HG03521 (cell line): ENCODE results near the gene PYCR2.

Source experiments
- ATAC-seq: cut with Tn5 transposase; IDR thresholded peaks from one replicate; pipeline ENCODE4 v1.9.1; 2021; ENCODE audit warnings: mild to moderate bottlenecking, moderate library complexity; ENCODE audit not compliant: unreplicated experiment

PYCR2 gene

DNA sequence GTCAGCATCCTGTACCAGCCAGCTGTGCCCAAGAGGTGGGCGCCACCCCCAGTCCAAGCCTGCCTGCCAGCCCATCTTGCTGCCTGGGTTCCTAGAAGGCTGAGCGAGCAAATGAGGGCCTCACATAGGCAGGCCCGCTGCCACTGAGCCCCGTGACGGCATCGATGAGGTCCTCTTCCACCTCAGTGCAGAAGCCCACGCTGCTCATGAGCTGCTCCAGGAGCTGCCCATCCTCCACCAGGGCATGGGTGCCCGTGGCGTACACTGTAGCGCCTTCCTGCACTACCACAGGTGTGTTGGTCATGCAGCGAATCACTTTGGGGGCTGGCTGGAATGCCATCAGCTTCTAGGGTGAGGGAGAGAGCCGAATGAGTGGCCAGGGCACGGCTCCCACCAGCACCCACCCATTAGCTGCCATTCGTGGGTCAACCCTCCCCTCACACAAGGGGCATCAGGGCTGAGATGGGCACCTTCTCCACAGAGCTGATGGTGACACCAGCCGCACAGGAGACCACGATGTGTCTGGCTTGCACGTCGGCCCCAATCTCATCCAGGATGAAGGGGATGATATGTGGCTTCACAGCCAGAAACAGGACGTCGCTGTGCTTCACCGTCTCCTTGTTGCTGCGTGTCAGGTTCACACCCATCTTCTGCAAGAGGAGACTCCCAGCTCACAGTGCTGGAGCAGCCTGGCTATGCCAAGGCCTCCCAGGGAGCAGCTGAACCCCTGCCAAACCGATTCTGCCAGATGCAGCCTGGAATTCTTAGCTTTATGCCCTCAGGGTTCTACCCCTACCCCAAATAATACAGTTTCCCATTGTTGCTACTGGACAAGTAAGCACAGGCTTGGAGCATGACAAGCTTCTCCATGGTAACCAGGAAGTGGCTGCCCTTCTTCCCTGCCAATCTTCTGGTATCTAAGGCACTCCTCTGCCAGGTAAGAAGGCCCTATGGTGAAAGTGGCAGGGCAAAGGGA lies 2.0 kb downstream of the PYCR2 start:
- no peak for ATAC-seq

DNA sequence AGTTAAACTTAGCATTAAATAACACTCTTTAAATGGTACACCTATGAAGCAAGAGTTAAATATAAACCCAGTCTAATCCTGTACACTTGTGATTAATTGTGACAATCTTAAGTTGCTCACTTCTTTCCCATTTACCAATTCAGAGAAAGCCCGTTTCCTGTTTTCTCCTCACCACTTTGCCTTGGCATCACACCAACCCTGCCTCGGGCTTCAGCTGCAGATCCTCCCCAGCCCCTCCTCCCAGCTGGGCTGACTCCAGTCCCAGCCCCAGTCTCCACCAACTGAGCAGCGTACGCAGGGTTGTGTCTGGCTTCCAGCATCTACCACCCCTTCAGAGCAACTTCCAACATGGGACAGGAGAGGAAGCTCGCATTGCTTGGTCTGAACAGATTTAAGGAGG lies 4.1 kb downstream of the PYCR2 start:
- no peak for ATAC-seq

DNA sequence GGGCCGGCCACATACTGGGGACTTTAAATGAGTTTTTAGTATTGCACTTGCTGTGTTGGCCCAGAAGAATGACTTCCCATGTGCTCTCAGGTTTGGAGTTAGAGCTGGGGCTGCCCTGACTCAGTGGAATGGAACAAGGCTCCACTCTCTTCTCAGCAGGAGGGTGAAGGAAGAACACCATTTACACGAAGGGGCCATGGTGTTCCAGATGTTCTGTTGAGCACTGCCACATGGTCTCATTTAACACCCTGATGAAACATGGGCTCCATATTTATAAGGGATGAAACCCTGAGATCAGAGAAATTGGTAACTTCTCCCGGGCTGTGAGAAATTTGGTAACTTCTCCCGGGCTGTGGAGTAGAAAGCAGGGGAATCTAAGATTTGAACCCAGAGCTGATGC lies 5.8 kb downstream of the PYCR2 start:
- ATAC-seq = no peak

DNA sequence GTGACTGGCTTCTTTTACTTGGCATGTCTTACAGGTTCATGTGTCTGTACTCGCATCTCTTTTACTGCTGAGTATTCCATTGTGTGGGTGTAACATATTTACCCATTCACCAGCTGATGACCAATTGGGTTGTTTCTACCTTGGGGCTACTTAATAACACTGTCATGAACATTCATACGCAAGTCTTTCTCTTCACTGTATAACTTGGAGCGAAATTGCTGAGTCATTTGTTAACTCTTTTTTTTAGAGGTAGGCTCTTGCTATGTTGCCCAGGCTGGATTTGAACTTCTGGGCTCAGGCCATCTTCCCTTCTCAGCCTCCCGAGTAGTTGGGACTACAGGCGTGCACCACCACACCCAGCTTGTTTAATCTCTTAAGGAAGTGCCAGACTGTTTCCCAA lies 6.5 kb downstream of the PYCR2 start:
- ATAC-seq = no peak

DNA sequence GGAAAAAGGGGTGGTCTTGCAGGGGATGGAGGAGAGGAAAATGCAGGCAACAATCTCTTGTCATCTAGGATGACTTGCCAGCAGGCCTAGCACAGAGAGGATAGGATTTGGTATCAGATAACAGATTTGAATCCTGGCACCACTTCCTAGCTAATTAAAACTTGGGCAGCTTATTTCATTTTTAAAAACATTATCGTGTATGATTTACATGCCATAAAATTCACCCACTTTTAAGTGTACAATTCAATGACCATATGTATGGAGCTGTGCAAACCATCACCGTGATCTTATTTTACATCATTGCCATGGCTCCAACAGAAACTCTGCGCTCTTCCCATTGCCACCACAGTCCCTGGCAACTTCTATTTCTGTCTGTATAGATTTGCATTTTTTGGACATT lies 6.9 kb downstream of the PYCR2 start:
- ATAC-seq = no peak

DNA sequence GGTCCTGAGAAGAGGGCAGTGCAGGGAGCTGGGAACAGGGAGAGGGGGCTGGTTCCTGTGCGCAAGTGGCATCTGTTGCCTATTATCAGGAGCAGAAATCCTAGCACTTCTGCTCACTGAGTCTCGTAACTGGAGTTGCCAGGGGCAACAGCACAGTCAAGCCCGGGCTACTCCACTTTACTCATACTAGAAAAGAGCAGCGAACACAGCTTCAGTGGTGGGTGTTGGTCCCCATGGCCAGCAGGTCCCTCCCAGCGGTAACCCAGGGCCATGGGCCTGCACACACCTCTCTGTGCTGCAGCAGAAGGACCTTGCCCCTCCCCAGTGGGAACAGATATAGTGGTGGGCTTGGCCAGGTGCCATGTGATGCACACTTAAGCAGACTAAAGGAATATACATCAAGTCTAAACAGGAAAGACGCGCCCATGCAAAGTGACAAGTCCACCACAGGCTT lies 8.5 kb downstream of the PYCR2 start:
- no peak for ATAC-seq

DNA sequence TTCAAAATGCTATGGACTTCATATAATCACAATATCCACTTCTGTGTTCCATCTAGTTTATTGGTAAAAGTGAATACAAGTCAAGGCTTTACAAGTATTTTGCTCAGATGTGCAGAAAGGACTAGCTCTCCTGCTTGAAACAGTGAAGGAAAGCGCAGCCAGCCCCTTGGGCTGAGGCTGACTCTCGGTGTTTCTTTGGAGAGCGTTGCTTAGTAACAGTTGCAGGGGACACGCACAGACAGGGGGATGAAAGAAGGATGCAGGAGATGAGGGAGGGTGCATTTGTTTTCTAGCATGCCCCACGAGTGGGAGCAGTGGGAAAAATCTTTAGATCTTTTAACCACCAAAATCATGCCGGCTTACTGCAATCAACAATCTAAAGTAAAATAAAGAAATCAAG lies 9.1 kb downstream of the PYCR2 start:
- ATAC-seq = no peak

DNA sequence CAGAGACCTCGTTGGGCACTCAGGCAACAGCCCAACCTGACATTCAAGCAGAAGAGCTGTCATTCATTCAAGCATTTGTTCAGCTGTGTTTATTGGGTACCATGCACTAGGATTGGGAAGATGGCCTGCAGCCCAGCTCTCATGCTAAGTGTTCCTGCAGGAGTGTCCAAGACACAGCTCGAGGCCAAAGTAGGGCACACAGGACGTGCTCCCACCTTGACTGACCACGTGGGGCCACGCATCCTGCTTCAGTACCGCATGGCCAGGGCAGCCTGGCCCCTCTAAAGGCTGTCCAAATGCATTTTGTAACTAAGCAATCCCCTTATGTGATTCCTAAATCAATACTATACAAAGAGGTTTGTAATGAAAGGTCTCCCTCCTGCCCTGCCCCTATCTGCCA lies 9.7 kb downstream of the PYCR2 start:
- no peak for ATAC-seq

DNA sequence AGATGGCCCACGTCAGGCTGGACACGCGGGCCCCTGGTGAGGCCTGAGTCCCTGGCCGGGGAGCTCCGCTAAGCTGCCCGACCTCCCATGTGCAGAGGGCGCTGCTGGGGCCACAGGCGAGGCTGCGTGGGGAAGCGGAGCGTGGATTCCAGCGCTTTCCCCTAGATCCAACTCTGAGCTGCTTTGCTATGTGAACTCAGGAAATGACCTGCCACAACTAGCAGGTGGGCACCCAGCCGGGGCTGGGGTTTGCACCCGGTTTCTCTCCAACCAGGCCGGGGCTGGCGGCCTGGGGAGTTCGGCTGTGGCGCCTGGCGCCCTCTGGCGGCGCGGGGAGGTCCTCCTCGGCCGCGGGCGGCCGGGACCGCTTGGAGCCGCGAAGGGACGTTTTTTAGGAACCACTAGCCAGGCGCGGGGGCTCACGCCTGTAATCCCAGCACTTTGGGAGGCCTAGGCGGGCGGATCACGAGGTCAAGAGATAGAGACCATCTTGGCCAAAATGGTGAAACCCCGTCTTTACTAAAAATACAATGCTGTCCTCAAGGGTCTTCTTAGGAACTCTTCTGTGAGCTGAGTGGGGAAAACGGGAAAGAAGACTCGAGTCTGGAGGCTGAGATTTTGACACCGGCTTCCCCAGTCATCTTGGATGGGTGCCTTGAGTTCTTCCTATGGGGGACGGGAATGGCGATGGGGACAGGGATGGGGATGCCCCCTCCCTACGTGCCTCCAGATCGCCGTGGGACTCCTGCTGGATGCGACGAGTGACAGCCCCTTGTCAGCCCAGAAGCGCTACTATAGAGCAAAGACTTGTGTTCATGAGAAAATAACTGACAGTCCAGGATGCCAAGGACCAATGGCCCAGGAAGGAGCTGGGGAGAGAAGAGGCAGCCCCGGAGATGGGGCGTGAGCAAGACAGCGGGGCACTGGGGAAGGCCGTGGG lies 12.6 kb downstream of the PYCR2 start:
- peak; percentile 64 for ATAC-seq

DNA sequence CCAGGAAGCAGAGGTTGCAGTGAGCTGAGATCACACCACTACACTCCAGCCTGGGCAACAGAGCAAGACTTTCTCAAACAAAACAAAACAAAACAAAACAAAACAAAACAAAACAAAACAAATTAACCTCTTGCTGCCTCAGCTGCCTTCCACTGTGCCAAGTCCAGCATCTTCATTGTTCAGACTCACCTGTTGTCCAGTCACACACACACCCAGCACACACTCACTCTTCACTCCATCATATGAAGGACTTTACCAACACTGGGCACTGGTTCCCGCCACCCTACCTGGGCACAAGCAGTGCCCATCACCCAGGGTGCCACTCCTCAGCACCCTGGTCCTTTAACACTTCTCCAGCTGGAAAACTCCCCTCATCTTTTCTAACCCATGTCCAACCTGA lies 14.6 kb downstream of the PYCR2 start:
- ATAC-seq = no peak

DNA sequence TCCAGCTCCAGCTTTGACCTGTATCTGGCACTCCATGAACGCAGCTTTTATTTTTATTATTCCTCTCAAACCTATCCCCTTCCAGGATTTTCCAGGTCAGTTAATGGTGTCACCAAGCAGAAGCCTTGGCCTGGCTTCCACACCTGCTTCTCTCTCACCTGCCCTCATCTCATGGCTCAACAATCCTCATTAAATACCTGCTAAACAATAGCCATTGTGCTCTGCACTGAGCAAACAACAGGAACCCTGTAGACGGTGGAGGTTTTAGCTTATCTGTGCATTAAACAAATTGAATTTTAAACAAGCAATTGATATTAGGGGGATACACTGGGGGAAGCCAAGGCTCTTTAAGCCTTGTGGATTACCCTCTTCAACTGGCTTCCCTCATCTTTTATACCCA lies 15.3 kb downstream of the PYCR2 start:
- ATAC-seq = no peak

DNA sequence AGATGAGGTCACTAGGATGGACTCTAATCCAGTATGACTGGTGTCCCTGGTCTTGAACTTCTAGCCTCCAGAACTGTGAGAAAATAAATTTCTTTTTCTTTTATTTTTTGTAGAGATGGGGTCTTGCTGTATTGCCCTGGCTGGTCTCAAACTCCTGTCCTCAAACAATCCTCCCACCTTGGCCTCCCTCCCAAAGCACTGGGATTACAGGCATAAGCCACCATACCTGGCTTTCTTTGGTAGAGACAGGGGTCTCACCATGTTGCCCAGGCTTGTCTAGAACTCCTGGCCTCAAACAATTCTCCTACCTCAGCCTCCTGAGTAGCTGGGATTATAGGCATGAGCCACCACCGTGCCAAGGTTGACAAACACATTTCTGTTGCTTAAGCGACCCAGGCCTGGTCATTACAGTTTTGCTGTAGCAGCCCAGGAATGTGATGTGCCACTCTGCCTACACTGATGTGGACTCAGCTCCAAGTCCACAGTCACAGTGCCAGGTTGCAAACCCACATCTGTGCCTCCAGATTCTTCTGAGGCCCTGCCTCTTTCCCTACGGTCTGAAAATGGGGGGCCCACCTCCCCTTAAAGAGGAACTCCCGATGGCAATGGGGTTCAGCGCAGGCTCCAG lies 15.9 kb downstream of the PYCR2 start:
- no peak for ATAC-seq

DNA sequence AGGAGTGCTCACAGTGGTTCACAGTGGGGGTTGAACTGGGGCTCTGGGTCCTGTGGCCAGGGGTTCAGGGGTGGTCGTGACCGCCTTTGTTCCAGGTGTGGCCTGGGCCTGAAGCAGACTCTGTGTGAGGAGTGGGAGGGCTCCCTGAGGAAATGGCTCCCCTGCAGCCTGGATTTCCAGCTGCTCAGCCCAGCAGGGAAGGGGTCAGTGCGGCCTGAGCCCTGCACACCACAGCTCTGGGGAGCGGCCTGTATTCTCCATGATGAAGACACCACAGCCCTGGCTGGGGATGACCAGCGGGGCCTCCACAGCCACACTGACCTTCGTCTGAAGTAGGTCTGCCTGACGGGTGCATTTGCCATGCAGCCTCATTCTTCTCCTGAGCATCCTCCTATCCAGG lies 16.7 kb downstream of the PYCR2 start:
- no peak for ATAC-seq

DNA sequence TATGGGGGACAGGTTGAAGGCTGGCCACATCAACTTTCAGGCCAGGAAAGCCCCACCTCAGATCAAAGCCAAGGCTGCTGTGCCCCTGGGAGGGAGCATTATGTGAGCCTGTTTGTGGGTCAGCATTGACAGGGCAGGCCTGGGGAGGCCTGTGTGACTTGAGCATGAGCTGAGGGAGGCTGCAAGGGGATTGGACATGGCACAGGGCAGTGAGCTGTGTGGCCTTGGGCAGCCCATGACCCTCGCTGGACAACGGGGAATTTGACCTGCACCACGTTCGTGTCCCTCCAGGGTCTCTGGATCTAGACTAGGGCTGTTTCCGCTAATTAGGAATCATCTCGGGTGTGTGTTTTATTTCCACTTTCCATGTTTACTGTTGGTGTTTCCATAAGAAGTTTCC lies 17.6 kb downstream of the PYCR2 start:
- no peak for ATAC-seq

DNA sequence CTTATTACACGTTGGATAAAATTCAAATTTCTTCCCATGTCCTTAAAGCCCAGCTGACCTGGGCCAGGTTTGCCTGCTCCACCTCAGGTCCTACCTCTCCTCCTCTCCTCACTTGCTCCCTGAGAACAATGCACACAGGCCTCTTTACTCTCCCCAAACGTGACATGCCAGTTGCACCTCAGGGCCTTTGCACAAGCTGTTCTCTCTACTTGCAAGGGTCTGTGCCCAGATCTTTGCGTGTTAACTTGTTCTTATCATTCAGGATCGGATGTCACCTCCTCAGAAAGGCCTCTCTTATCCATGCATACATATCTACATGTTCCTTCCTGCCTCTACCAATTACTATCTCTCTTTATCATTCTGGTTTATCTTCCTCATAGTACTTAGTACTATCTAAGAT lies 20.4 kb downstream of the PYCR2 start:
- ATAC-seq = no peak

DNA sequence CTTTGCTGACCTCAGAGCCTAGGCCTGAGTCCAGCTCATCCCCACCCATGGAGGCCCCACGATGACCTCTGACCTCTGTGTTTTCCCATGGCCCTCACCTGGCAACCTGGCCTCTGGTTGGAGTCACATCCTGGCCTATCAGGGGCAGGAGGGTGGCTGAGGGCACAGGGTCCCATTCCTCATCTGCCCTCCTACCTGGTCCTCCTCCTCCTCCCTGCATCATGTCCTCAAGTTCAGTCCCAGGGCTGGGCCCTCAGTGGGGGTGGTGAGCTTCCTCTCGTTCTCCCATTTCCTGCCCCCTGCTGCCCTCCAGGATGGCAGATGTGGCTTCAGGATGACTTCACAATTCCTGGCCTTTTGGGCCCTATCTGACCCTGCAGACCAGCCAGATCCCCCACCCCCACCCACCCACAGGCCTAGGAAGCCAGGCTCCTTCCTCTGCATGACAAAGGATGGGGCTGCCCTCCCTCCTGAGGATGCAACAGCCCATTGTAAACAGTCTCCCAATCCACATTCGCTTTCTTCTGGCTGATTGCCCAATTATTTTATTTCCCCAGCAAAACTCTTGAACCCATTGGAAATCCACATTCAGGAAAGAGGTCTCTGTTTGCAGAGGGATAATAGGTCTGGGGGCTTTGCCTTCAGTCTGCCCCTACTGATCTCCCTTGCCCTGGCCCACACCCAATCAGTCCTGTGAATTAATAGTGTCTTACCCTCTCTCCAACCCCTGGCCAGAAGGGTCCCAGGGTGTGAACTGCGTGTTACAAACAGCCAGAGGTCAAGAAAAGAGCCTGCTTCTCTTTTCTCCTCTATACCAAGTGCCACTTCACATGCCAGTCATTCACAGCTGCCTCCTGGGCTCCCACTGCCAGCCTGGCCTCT lies 24.8 kb downstream of the PYCR2 start:
- no peak for ATAC-seq

DNA sequence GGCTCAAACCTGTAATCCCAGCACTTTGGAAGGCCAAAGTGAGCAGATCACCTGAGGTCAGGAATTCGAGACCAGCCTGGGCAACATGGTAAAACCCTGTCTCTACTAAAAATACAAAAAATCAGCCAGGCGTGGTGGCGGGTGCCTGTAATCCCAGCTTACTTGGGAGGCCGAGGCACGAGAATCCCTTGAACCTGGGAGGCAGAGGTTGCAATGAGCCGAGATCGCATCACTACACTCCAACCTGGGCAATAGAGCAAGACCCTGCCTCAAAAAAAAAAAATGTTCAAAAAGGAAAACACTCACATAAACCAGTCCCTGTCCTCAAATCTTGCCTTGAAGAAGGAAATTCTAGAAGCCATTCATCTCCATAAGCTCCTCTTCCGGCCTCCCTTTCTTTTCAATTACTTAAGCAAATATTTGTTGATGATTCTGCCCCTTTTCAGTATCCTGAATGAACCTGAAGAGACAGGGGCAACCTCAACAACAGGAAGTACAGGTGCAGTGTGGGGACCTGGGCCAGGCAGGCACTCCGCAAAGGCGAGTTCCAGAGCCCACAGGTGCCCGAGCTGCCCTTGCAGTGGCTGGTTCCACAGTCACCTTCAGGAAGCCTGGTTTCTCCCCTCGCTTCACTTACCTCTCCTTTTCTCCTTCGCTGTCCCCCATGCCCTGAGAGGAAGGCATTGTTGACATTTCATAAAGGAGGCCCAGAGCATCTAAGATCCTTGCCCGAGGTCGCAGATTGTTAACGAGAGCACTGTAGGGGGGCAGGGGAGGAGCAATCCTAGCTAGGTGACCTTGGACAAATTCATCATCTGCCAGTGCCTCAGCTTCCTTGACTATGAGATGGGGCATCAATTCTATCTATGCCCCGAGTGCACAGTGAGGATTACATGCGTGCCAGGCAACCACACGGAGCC lies 26.2 kb downstream of the PYCR2 start:
- ATAC-seq = no peak

DNA sequence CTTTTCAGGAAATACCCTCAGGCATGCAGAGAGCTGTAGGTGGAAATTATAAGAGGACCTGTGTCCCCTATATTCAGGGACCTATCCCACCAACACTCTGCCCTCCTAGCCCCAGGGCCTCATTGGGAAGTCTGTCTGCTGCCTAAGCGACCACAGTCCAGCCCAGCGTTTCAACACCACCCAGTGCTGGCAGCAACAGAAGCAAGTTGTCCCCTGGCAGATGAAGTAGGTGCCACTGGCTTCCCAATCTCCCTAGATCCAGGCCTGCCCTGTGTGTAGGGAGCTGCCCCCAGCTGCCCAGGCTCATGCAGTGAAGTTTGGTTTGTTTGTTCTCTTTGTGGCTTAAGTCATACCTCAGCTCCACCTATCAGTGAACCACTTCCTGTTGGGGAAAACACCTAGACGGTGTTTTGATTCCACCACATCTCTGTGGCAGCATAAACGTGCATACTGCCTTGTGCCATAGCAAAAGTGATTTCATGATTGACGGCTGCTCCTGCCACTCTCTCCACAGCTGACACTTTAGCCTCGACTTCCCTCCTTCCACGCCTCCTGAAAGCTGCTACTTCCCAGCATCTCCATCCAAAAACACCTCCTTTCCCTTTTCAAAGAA lies 27.0 kb downstream of the PYCR2 start:
- ATAC-seq = peak; percentile 100

DNA sequence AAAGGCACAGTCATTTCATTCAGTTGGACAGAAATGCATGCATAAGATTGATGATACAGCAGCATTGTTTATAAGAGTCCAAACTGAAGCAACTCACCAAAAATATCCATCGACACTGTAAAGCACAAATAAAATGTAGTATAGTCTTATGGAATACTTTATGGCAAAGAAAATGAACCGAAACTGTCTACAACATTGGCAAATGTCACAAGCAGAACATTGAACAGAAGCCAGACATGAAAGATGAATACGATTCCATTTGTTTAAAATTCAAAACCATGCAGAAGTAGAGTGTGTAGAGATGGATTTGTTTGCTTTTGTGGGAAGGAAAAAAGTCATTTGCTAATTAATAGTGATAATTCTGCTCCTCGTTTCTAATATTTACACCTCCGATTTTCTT lies 27.6 kb downstream of the PYCR2 start:
- ATAC-seq = no peak
